ENCODE data around the gene C17orf107. TPM values are rescaled to one million over a fixed set of nuclear protein-coding genes. Genes with fewer than 3 reads are reported as not detected.
A peak's percentile ranks its signal among the peaks of the same experiment; 100 is the strongest.

The C17orf107 gene
- polyA plus RNA-seq, 1 of the 3 experiments (the other 2 are of a cell fraction) = 0.44 TPM

DNA sequence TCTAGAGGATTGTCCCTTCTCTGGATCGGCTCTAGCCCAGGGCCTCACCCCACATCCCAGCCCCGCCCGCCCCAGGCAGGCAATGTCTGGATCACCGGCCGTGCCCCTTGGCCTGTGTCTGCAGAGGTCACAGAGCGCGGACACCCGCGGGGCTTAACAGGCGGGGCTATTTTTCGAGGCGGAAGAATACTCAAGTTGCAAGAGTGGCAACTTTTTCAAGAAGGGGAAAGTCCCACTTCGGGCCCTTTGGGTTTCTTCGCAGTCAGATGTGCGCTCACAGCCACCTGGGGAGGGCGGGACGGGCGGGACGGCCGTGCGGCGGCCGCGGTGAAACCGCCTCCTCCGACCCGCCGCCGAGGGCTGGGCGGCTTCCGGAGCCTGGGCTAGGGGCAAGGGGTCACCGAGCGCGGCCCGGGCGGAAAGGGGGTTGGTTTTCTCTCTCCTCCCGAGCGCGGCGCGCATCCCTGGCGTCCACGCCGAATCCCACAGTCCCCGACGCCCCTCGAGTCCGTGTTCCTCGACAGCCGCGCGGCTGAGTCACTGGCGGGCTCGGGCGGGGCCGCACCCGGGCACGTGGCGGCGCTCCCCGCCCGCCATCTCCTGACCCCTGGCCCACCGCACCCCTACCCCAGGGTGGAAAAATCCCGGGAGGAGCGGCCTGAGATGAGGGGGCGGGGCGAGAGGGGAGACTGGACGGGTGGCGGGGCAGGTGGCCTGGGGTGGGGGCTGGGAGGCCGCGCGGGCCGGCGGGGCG lies 50.2 kb downstream of the C17orf107 start:
- H3K27me3 ChIP-seq (ENCODE audit: insufficient read depth) = no peaks in the 10 kb centered on the region
- H3K9ac ChIP-seq = peak overlapping the region; percentile 99
- WGBS (ENCODE audit: low lambda C conversion rate) = 1% methylated on average over 27 of the region's 75 CpGs
- H4K20me1 ChIP-seq (ENCODE audit: insufficient read depth) = peaks cover 30% of the 10 kb centered on the region
- CTCF ChIA-PET = interaction anchor here (0.9 to 2.7 kb wide), 3 partner anchors 9 to 48 kb away, joined by 3 to 13 read pairs (median 3); partner anchors contain the start of genes INCA1, KIF1C, RNF167 and SLC25A11
- H3K4me2 ChIP-seq = peak overlapping the region; percentile 98
- H3F3A ChIP-seq (replicated peaks; ENCODE audit: insufficient read depth) = peaks cover 56% of the 10 kb centered on the region
- no peak for TF ChIP-seq NFIC (IDR thresholded peaks at IDR 0.05; ENCODE audit: borderline replicate concordance)
- TF ChIP-seq, protein P1, sequence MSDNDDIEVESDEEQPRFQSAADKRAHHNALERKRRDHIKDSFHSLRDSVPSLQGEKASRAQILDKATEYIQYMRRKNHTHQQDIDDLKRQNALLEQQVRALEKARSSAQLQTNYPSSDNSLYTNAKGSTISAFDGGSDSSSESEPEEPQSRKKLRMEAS (IDR thresholded peaks at IDR 0.05; ENCODE audit: low read depth) = peak; percentile 85; the same call in 1 of the 2 replicates
- TF ChIP-seq FOSL2 (IDR thresholded peaks at IDR 0.05; ENCODE audit: borderline replicate concordance, low read depth) = peak; percentile 12; the same call in 1 of the 2 replicates
- TF ChIP-seq EP300 (IDR thresholded peaks at IDR 0.05; ENCODE audit: borderline replicate concordance in 1 of 2, low read depth in 1 of 2, low read length in 1 of 2) = peak in 1 of 2 experiments; percentile 43; a peak in 2 of 4 replicates
- TF ChIP-seq FOXM1 (IDR thresholded peaks at IDR 0.05; ENCODE audit: low read depth) = no peak
- peak; percentile 9; the same call in 1 of the 2 replicates for TF ChIP-seq TEAD4 (IDR thresholded peaks at IDR 0.05; ENCODE audit: borderline replicate concordance, insufficient read depth)
- TF ChIP-seq, protein P2, sequence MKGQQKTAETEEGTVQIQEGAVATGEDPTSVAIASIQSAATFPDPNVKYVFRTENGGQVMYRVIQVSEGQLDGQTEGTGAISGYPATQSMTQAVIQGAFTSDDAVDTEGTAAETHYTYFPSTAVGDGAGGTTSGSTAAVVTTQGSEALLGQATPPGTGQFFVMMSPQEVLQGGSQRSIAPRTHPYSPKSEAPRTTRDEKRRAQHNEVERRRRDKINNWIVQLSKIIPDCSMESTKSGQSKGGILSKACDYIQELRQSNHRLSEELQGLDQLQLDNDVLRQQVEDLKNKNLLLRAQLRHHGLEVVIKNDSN (IDR thresholded peaks at IDR 0.05; ENCODE audit: borderline replicate concordance, low read depth) = peak; percentile 57; the same call in 1 of the 2 replicates
- TF ChIP-seq SIN3A (IDR thresholded peaks at IDR 0.05; ENCODE audit: borderline replicate concordance, low read depth, low read length) = peak; percentile 46; the same call in 1 of the 2 replicates
- no peak for TF ChIP-seq RAD21 (IDR thresholded peaks at IDR 0.05; ENCODE audit: low read length)
- peak; percentile 60; the same call in 1 of the 2 replicates for TF ChIP-seq MXI1 (IDR thresholded peaks at IDR 0.05; ENCODE audit: low read depth, low read length)
- H3K4me3 ChIP-seq (ENCODE audit: low read depth in 2 of 2, low read length in 1 of 2) = peak overlapping the region; percentile 79 to 99
- POLR2A ChIA-PET = interaction anchor here (1.3 to 6.7 kb wide), 4 partner anchors 9 to 48 kb away, joined by 5 to 56 read pairs (median 24); partner anchors contain the start of genes INCA1, KIF1C, RNF167 and SLC25A11
- no peaks in the 10 kb centered on the region for H3K9me2 ChIP-seq
- H3K36me3 ChIP-seq (replicated peaks in 1 of 2; ENCODE audit: control insufficient read depth in 1 of 2, insufficient read depth in 2 of 2, low read length in 1 of 2) = peaks cover 21 to 25% of the 10 kb centered on the region in 2 experiments
- no peaks in the 10 kb centered on the region for H3K9me3 ChIP-seq
- H2AFZ ChIP-seq (ENCODE audit: low read depth) = no peak overlapping the region
- H3K4me1 ChIP-seq (ENCODE audit: control insufficient read depth in 1 of 2, insufficient read depth in 2 of 2, low read depth in 1 of 2, low read length in 1 of 2) = peaks cover 40 to 44% of the 10 kb centered on the region in 2 experiments
- peak overlapping the region; percentile 97 to 100 for H3K27ac ChIP-seq (ENCODE audit: low read depth in 2 of 2, low read length in 1 of 2)
- DNase-seq = peak; percentile 64
- peaks cover 65% of the 10 kb centered on the region for H3K79me2 ChIP-seq (ENCODE audit: insufficient read depth)

DNA sequence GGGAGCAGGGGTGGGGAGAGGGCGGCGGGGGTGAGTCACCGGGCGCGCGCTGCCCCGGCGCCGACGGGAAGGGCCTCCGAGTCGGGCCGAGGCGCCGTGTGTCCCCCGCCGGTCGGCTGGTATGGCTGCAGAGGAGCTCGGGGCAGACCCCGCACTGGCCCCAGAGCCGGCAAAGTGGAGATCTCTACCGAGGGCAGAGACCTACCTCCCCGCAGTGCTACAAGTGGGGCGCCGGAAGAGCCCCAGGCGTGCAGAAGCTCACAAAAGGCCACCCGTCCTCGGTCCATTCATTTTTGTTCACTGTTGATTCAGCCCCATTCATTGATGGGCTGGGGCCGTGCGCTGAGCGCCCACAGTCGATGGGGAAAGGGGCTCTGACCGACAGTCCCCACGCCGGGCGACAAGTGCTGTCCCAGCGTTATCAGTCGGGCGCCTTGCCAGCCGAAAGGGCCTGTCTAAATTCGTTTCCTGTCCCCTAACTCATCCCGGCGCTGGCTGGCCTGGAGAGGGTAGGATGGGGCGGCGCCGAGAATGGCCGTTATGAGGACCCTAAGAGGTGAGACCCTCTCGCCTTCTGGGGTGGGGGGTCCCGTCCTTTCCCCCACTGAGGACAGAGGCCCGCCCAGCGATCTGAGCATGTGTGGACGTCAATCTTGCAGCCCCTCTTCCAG lies 50.9 kb downstream of the C17orf107 start:
- H3K4me1 ChIP-seq (ENCODE audit: control insufficient read depth in 1 of 2, insufficient read depth in 2 of 2, low read depth in 1 of 2, low read length in 1 of 2) = peaks cover 36 to 37% of the 10 kb centered on the region in 2 experiments
- H3F3A ChIP-seq (replicated peaks; ENCODE audit: insufficient read depth) = peaks cover 50% of the 10 kb centered on the region
- WGBS (ENCODE audit: low lambda C conversion rate) = 5% methylated on average over 7 of the region's 52 CpGs
- TF ChIP-seq, protein P3, sequence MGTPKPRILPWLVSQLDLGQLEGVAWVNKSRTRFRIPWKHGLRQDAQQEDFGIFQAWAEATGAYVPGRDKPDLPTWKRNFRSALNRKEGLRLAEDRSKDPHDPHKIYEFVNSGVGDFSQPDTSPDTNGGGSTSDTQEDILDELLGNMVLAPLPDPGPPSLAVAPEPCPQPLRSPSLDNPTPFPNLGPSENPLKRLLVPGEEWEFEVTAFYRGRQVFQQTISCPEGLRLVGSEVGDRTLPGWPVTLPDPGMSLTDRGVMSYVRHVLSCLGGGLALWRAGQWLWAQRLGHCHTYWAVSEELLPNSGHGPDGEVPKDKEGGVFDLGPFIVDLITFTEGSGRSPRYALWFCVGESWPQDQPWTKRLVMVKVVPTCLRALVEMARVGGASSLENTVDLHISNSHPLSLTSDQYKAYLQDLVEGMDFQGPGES (IDR thresholded peaks at IDR 0.05; ENCODE audit: low read depth, low read length) = no peak
- TF ChIP-seq MXI1 (IDR thresholded peaks at IDR 0.05; ENCODE audit: low read depth, low read length) = peak; percentile 45
- TF ChIP-seq RFX5 (IDR thresholded peaks at IDR 0.05; ENCODE audit: low read length) = no peak
- TF ChIP-seq RXRA (IDR thresholded peaks at IDR 0.05; ENCODE audit: borderline replicate concordance, low read depth) = 0 out of 2 replicates have a peak, but pooled peaks have one; percentile 22
- TF ChIP-seq NFIC (IDR thresholded peaks at IDR 0.05; ENCODE audit: borderline replicate concordance) = no peak; the same call in none of the 2 replicates
- no peak for TF ChIP-seq EZH2phosphoT487 (IDR thresholded peaks at IDR 0.05; ENCODE audit: borderline replicate concordance, low read depth)
- TF ChIP-seq FOXJ3 (CRISPR knock-in tag; IDR thresholded peaks at IDR 0.05) = 0 out of 2 replicates have a peak, but pooled peaks have one; percentile 35
- 0 out of 4 replicates have a peak, but pooled peaks of 1 of the 2 experiments have one; percentile 4 for TF ChIP-seq EP300 (IDR thresholded peaks at IDR 0.05; ENCODE audit: borderline replicate concordance in 1 of 2, low read depth in 1 of 2, low read length in 1 of 2)
- TF ChIP-seq, protein P4, sequence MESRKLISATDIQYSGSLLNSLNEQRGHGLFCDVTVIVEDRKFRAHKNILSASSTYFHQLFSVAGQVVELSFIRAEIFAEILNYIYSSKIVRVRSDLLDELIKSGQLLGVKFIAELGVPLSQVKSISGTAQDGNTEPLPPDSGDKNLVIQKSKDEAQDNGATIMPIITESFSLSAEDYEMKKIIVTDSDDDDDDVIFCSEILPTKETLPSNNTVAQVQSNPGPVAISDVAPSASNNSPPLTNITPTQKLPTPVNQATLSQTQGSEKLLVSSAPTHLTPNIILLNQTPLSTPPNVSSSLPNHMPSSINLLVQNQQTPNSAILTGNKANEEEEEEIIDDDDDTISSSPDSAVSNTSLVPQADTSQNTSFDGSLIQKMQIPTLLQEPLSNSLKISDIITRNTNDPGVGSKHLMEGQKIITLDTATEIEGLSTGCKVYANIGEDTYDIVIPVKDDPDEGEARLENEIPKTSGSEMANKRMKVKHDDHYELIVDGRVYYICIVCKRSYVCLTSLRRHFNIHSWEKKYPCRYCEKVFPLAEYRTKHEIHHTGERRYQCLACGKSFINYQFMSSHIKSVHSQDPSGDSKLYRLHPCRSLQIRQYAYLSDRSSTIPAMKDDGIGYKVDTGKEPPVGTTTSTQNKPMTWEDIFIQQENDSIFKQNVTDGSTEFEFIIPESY (IDR thresholded peaks at IDR 0.05; ENCODE audit: borderline replicate concordance, low read depth) = no peak
- no peak for TF ChIP-seq ELF1 (IDR thresholded peaks at IDR 0.05)

More for the DNA sequence above, 50.9 kb downstream of the C17orf107 start:
- no peaks in the 10 kb centered on the region for H3K9me3 ChIP-seq
- POLR2A ChIA-PET = interaction anchor here (4.6 to 6.7 kb wide), 2 partner anchors 10 to 17 kb away, joined by 16 to 56 read pairs; partner anchors contain the start of genes RNF167, SLC25A11 and SPAG7
- no peaks in the 10 kb centered on the region for H3K27me3 ChIP-seq (ENCODE audit: insufficient read depth)
- H3K36me3 ChIP-seq (replicated peaks in 1 of 2; ENCODE audit: control insufficient read depth in 1 of 2, insufficient read depth in 2 of 2, low read length in 1 of 2) = peaks cover 18% of the 10 kb centered on the region in 2 experiments
- H2AFZ ChIP-seq (ENCODE audit: low read depth) = peak overlapping the region; percentile 57; the same call in 1 of the 2 replicates
- H3K4me3 ChIP-seq (ENCODE audit: low read depth in 2 of 2, low read length in 1 of 2) = peak overlapping the region; percentile 59 to 60
- peaks cover 58% of the 10 kb centered on the region for H3K79me2 ChIP-seq (ENCODE audit: insufficient read depth)
- peaks cover 23% of the 10 kb centered on the region for H4K20me1 ChIP-seq (ENCODE audit: insufficient read depth)
- CTCF ChIA-PET = interaction anchor here (1.9 to 2.7 kb wide), 4 partner anchors 16 to 41 kb away, joined by 6 to 13 read pairs (median 8); partner anchors contain the start of gene SPAG7
- H3K9me2 ChIP-seq = no peaks in the 10 kb centered on the region
- peak; percentile 82 for DNase-seq
- peak overlapping the region; percentile 97 to 100 for H3K27ac ChIP-seq (ENCODE audit: low read depth in 2 of 2, low read length in 1 of 2)
- peak overlapping the region; percentile 98 for H3K4me2 ChIP-seq
- peak overlapping the region; percentile 83 for H3K9ac ChIP-seq
